Nephron progenitor cell (in vitro differentiated cells): Measurements from ENCODE around the gene NCS1.

Source experiments
- DNase-seq: peaks from one replicate; pipeline ENCODE4 v3.0.0; 2021
- H3K27ac Mint-ChIP-seq: 2 replicates; pipeline ENCODE4 v1.8.0; 2021; ENCODE audit warnings: mild to moderate bottlenecking, moderate library complexity, mixed read lengths
- H3K27me3 Mint-ChIP-seq: 2 replicates; pipeline ENCODE4 v1.8.0; 2021; ENCODE audit warnings: mild to moderate bottlenecking, low read depth, mixed read lengths; ENCODE audit not compliant: poor library complexity
- H3K36me3 Mint-ChIP-seq: 2 replicates; pipeline ENCODE4 v1.8.0; 2021; ENCODE audit warnings: low read depth, mixed read lengths
- H3K4me1 Mint-ChIP-seq: 2 replicates; pipeline ENCODE4 v1.8.0; 2021; ENCODE audit warnings: mixed read lengths
- H3K4me3 Mint-ChIP-seq: 2 replicates; pipeline ENCODE4 v1.8.0; 2021; ENCODE audit warnings: mild to moderate bottlenecking, moderate library complexity, mixed read lengths
- H3K9me3 Mint-ChIP-seq: 2 replicates; pipeline ENCODE4 v1.8.0; 2021; ENCODE audit warnings: mild to moderate bottlenecking, moderate library complexity, mixed read lengths
- TF ChIP-seq, protein P1 (sequence below): fragments of 200-600 bp; sonication (generic); IDR thresholded peaks from 2 replicates; pipeline ENCODE4 v1.5.0; 2021; ENCODE audit warnings: antibody characterized with exemption

Gene NCS1

DNA sequence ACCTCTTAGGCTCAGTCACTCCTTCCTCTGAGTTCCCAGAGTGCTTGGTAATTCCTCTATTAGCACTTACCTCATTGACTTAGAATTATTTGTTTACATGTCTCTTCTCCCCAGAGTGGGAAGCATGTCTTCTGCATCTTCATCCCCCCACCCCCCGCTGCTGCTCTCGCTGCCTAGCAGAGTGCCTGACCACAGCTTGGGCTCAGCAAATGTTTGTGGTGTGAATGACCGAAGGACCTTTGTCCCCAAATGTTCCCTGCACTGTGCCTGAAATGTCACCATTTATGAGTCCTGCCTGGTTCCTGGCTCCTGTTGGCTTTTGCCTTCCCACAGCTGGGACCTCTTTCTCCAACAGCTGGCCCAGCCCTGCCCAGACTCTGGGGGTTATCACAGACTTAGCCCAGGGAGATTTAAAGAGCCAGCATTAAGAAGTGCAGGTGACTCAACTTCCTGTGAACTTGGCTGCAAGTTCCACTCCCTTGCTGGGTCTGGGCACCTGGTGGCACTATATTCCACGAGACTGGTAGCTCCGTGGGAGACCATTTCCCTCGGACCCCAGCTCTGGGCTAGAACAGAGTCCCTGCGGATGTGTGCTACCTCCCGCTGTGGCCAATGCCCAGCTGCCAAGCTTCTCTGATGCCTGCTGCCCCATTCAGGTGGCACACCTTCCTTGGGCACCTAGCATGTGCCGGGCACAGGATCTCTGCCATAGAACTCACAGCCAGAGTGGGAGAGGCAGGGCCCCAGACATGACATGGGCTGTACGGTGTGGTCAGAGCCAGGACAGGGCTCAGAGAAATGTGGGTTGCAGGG lies 91.6 kb downstream of the NCS1 start:
- no peak for DNase-seq
- Mint-ChIP-seq H3K27me3 (peaks cover 85% of the 10 kb centered on the region), H3K27ac (no peak overlapping the region), H3K9me3 (no peaks in the 10 kb centered on the region), H3K36me3 (no peaks in the 10 kb centered on the region), H3K4me3 (peak overlapping the region; percentile 52), H3K4me1 (peaks cover 50% of the 10 kb centered on the region)
- TF ChIP-seq, protein P1, sequence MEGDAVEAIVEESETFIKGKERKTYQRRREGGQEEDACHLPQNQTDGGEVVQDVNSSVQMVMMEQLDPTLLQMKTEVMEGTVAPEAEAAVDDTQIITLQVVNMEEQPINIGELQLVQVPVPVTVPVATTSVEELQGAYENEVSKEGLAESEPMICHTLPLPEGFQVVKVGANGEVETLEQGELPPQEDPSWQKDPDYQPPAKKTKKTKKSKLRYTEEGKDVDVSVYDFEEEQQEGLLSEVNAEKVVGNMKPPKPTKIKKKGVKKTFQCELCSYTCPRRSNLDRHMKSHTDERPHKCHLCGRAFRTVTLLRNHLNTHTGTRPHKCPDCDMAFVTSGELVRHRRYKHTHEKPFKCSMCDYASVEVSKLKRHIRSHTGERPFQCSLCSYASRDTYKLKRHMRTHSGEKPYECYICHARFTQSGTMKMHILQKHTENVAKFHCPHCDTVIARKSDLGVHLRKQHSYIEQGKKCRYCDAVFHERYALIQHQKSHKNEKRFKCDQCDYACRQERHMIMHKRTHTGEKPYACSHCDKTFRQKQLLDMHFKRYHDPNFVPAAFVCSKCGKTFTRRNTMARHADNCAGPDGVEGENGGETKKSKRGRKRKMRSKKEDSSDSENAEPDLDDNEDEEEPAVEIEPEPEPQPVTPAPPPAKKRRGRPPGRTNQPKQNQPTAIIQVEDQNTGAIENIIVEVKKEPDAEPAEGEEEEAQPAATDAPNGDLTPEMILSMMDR: no peak

DNA sequence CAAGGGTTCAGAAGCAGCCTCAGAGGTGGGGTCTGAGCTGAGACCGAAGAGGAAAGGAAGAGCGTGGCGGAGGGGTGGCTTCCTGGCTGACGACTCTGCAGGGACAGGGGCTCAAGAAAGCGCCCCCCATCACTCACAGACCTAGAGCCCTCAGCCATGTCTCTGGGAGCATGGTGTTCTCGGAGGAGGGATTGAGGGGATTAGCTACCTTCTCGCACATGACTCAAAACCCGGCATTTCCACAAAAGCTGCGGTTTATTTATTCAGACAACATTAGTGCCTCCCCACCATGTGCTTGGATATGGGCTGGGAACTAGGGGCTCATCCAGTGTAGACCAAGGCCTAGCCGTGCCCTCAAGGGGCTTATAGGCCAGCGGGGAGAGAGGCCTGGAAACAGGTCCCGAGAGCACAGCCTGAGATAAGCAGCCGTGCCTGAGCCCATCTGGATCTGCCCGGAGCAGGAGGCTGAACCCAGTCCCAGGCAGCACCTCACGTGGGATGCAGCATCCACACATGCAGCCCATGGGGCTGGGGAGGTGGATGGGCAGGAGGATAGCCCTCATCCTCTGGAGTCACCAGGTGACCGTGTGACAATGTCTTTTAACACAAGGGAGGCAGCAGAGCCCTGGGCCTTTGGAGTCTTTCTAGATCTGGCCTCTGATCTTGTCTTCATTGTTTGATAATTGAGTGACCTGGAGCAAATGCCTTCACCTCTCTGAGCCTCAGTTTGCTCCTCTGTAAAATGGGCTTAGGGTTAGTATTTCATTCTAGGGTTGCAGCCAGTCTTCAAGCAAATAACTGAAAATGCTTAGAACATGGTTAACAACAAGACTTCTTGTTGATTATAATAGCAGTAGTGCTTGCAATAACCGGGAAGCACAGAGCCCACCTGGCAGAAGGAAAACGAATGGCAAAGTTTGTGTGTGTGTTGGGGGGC lies 92.5 kb downstream of the NCS1 start:
- Mint-ChIP-seq H3K27ac (no peak overlapping the region), H3K4me3 (peak overlapping the region; percentile 60), H3K4me1 (peaks cover 57% of the 10 kb centered on the region), H3K9me3 (no peaks in the 10 kb centered on the region), H3K36me3 (no peaks in the 10 kb centered on the region), H3K27me3 (peaks cover 86% of the 10 kb centered on the region)
- TF ChIP-seq, protein P1: no peak
- no peak for DNase-seq

DNA sequence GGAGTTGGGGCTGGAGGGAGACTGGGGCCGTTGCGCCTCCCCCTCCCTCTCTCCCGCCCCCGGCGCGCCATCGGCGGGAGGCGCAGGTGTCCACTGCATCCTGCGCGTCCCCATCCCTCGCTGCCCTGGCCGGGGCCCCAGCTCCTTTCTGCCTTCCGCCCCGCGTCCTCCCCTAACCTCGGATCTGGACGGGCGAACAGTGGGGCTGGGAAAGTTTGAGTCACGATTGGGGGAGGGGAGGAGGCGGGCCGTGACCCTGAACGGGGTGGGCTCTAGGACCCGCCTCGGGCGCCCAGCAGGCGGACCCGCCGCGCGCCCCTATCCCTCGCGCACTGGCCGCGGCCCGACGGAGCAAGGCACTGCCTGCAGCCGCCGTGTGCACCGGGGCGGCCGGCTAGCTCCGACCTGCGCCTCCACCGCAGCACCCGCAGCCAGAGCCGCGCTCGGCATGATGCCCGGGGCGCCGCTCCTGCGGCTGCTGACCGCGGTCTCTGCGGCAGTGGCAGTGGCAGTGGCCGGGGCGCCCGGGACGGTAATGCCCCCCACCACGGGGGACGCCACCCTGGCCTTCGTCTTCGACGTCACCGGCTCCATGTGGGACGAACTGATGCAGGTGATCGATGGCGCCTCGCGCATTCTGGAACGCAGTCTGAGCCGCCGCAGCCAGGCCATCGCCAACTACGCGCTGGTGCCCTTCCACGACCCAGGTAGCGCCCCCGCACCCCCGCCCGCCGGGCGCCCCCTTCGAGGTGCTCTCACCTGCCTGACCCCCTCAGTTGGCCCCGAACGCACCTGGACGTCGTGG lies 93.4 kb downstream of the NCS1 start, which contains the start of gene HMCN2:
Gene HMCN2, plus strand, starts transcription at position 330 of the 805 bp plus-strand sequence. Its CDS starts 119 bp downstream, at position 449.
- Mint-ChIP-seq H3K4me1 (peaks cover 52% of the 10 kb centered on the region), H3K36me3 (no peaks in the 10 kb centered on the region), H3K4me3 (peak within 1 kb of the TSS; percentile 82), H3K9me3 (no peaks in the 10 kb centered on the region), H3K27ac (no peak within 1 kb of the TSS), H3K27me3 (peaks cover 91% of the 10 kb centered on the region)
- peak; percentile 72 for DNase-seq
- TF ChIP-seq, protein P1: no peak

DNA sequence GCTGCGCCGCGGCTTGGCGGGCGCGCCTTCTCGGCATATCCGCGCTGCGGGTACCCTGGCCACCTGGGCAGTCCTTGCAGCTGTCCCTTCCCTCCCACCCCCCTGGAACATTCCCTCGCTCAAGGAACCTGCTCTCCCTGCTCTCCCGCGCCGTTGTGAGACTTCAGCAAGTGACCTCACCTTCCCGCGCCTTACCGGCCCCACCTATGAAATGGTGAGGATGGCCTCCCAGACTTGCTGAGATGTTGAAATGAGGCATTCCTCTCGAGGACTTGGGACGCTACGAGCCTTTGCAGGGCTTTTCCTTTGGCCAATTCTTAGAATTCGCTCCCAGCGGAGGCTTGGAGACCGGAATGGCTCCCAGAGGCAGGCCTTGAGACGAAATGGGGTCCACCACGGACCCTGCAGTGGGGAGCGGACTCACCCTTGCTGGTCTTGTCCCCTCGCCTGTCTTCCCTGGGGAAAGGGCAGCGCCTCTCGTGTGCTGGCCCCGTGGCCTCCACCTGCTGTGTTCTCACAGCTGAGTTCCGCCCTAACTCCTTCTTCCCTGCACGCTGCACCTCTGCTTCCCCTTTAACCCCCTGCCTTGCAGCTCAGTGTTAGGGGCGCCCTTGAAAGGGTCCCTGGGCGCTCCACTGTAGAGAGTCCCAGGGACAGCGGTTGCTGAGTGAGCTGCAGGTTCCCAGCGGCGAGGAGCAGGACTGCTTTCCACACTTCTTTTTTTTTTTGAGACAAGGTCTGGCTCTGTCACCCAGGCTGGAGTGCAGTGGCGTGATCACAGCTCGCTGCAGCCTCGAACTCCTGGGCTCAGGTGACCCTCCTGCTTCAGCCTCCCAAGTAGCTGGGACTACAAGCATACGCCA lies 94.3 kb downstream of the NCS1 start:
- Mint-ChIP-seq H3K4me1 (peaks cover 43% of the 10 kb centered on the region), H3K27ac (no peak overlapping the region), H3K27me3 (peaks cover 93% of the 10 kb centered on the region), H3K9me3 (no peaks in the 10 kb centered on the region), H3K4me3 (peak overlapping the region; percentile 82), H3K36me3 (no peaks in the 10 kb centered on the region)
- TF ChIP-seq, protein P1: no peak
- DNase-seq: no peak

DNA sequence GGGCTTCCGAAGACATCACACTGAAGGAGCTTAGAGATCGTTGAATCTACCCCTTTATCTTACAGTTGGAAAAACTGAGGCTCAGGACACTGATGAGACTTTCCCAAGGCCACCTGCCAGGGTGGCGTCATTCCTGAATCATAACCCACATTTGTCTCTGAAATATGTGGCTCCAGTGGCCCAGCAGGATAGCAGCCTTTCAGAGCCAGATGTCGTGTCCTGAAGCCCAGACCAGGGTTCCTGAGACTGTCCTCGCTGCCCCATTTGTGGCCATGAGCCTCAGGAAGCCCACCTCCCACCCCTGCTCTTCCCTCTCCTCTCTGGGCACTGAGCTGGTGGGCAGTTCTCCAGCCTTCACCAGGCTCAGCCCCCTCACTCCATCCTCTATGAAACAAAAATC lies 95.7 kb downstream of the NCS1 start:
- H3K4me1 Mint-ChIP-seq: peaks cover 32% of the 10 kb centered on the region
- no peaks in the 10 kb centered on the region for H3K36me3 Mint-ChIP-seq
- no peak for DNase-seq
- no peak overlapping the region for H3K4me3 Mint-ChIP-seq
- H3K27ac Mint-ChIP-seq: no peak overlapping the region
- H3K27me3 Mint-ChIP-seq: peaks cover 91% of the 10 kb centered on the region
- TF ChIP-seq, protein P1: no peak
- H3K9me3 Mint-ChIP-seq: no peaks in the 10 kb centered on the region
